ENCODE measurements around the gene FHAD1. TPM values are rescaled to one million over a fixed set of nuclear protein-coding genes. Genes with fewer than 3 reads are reported as not detected.

FHAD1 gene
- total and polyA plus RNA-seq, 2 donors (not counting 3 experiments of a cell fraction or from before 2014, with no cell fraction given), result 0.04 to 0.69 TPM

DNA sequence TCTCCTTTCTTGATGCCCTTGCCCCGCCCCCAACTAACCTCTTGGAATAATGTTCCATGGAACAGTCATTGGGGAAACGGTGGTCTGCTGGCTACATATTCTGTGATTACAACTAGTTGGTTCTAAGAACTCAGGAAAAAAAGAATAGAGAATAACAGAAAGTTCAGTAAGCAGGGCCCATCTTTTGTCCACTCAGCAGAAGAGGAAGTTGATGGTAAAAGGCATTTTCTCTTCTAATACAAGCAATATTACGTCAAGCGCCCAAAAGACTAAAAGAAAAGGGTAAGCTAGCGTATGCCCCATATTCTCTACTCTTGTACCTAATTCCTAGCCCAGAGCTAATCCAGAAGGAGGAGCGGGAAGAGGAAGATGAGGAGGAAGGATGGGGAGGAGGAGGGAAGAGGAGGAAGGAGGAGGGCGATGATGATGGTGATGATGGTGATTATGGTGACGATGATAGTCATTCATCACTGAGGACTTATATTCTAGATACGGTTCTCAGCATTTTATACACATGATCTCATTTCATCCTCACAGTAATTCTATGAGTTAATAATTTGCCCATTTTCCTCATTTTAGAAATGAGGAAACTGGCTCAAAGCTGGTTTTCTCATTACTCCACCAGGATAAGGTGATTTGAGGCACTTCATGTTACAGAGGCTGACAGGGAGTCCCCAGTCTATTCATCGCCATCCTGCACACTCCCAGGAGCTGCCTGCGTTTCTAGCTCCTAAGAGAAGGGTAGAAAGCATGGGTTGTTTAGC is 86.1 kb downstream of the FHAD1 start:
- Histone ChIP-seq H3K27me3 (ENCODE audit: control insufficient read depth in 2 of 2, insufficient read depth in 2 of 2, low read length in 2 of 2) (no peaks in the 10 kb centered on the region), H3K79me2 (ENCODE audit: control insufficient read depth, insufficient read depth, low read length) (no peaks in the 10 kb centered on the region), H3K9me3 (replicated peaks; ENCODE audit: control insufficient read depth, insufficient read depth, low read length) (no peaks in the 10 kb centered on the region), H3K9ac (replicated peaks; ENCODE audit: extremely low read depth, insufficient read depth, low read length) (no peak overlapping the region), H4K20me1 (replicated peaks; ENCODE audit: control insufficient read depth, extremely low read depth, insufficient read depth, low read length) (no peaks in the 10 kb centered on the region), H3K9me1 (replicated peaks; ENCODE audit: control insufficient read depth, extremely low read depth, insufficient read depth, low read length) (no peaks in the 10 kb centered on the region), H3K4me1 (ENCODE audit: control insufficient read depth, extremely low read depth, insufficient read depth, low read length) (peaks cover 38% of the 10 kb centered on the region), H3K27ac (ENCODE audit: insufficient read depth, low read depth, low read length) (no peak overlapping the region), H3K4me2 (ENCODE audit: insufficient read depth, low read length) (no peak overlapping the region), H3K4me3 (replicated peaks in 1 of 3; ENCODE audit: insufficient read depth in 1 of 3, low read depth in 1 of 3, low read length in 3 of 3) (no peak overlapping the region), H2AFZ (ENCODE audit: low read depth, low read length) (no peak overlapping the region), H3K36me3 (ENCODE audit: control insufficient read depth in 2 of 2, extremely low read depth in 1 of 2, insufficient read depth in 2 of 2, low read length in 2 of 2) (no peaks in the 10 kb centered on the region)
- no TSS peak for BruUV-seq (replicated peaks)
- dilution Hi-C loops (cut with MboI; ENCODE audit: extremely low pct_ligation_motif_present, low sequenced_read_pairs) (no loop called here), intact Hi-C loops (cut with micrococcal nuclease) (no loop called here)
- POLR2A ChIA-PET, result no interaction called here
- DNase-seq (ENCODE audit: low read depth, low spot score) (no peak), FAIRE-seq (no peak)
- CTCF ChIA-PET, result interaction anchor here (0.6 to 3.2 kb wide), 5 partner anchors 9 to 1279 kb away, joined by 3 to 10 read pairs (median 3); no protein-coding TSS in a partner anchor
- no peak for TF ChIP-seq FOS (IDR thresholded peaks at IDR 0.05; ENCODE audit: borderline replicate concordance, insufficient read depth, low read length)
- no peak for TF ChIP-seq JUN (IDR thresholded peaks at IDR 0.05; ENCODE audit: borderline replicate concordance, insufficient read depth, insufficient read length, low read depth)
- no peak for TF ChIP-seq MYC (IDR thresholded peaks at IDR 0.05; ENCODE audit: low read depth, low read length)
- no peak for TF ChIP-seq POLR2AphosphoS5 (IDR thresholded peaks at IDR 0.05; ENCODE audit: insufficient read depth, low read depth, low read length)
- TF ChIP-seq EZH2 (IDR thresholded peaks at IDR 0.05; ENCODE audit: borderline replicate concordance, low read depth, low read length, severe bottlenecking), result no peak
- TF ChIP-seq, protein P1, sequence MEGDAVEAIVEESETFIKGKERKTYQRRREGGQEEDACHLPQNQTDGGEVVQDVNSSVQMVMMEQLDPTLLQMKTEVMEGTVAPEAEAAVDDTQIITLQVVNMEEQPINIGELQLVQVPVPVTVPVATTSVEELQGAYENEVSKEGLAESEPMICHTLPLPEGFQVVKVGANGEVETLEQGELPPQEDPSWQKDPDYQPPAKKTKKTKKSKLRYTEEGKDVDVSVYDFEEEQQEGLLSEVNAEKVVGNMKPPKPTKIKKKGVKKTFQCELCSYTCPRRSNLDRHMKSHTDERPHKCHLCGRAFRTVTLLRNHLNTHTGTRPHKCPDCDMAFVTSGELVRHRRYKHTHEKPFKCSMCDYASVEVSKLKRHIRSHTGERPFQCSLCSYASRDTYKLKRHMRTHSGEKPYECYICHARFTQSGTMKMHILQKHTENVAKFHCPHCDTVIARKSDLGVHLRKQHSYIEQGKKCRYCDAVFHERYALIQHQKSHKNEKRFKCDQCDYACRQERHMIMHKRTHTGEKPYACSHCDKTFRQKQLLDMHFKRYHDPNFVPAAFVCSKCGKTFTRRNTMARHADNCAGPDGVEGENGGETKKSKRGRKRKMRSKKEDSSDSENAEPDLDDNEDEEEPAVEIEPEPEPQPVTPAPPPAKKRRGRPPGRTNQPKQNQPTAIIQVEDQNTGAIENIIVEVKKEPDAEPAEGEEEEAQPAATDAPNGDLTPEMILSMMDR (IDR thresholded peaks at IDR 0.05; ENCODE audit: extremely low read depth in 1 of 2, insufficient read depth in 1 of 2, low read depth in 1 of 2, low read length in 2 of 2), result no peak
- TF ChIP-seq POLR2A (IDR thresholded peaks at IDR 0.05; ENCODE audit: low read depth, low read length), result no peak
- TF ChIP-seq GATA2 (IDR thresholded peaks at IDR 0.05; ENCODE audit: insufficient read depth, insufficient read length, low read depth, low read length), result no peak
- TF ChIP-seq, protein P2, sequence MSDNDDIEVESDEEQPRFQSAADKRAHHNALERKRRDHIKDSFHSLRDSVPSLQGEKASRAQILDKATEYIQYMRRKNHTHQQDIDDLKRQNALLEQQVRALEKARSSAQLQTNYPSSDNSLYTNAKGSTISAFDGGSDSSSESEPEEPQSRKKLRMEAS (IDR thresholded peaks at IDR 0.05; ENCODE audit: insufficient read depth, insufficient read length), result no peak

All from endothelial cell of umbilical vein (primary cell).